Naive B cell (primary cell): ENCODE measurements around the gene CD74. TPM values are rescaled to one million over a fixed set of nuclear protein-coding genes. Genes with fewer than 3 reads are reported as not detected.

Experiments
- ATAC-seq, 2 donors: fragments of 150-1000 bp; cut with Tn5 transposase; 2 replicates each; pipeline ENCODE4 v1.10.0; 2021; ENCODE audit warnings: low read depth in 2 of 2, mild to moderate bottlenecking in 2 of 2, moderate library complexity in 2 of 2
- DNase-seq: peaks from one replicate; pipeline ENCODE4 v3.0.0; 2022
- H3K27ac Mint-ChIP-seq, 6 donors: one replicate each; pipeline ENCODE4 v1.8.0; 2020 to 2022; ENCODE audit warnings: mild to moderate bottlenecking in 6 of 6, mixed read lengths in 6 of 6, moderate library complexity in 5 of 6, inconsistent platforms in 2 of 6
- H3K27me3 Mint-ChIP-seq, 3 donors: one replicate each; pipeline ENCODE4 v1.8.0; 2021 to 2022; ENCODE audit warnings: mixed read lengths in 3 of 3, mild to moderate bottlenecking in 1 of 3
- H3K36me3 Mint-ChIP-seq, 2 donors: one replicate each; pipeline ENCODE4 v1.8.0; 2020 to 2022; ENCODE audit warnings: mixed read lengths in 2 of 2, inconsistent platforms in 1 of 2, mild to moderate bottlenecking in 1 of 2
- H3K4me1 Mint-ChIP-seq, 3 donors: one replicate each; pipeline ENCODE4 v1.8.0; 2020 to 2022; ENCODE audit warnings: mixed read lengths in 3 of 3, inconsistent platforms in 1 of 3, mild to moderate bottlenecking in 1 of 3, moderate library complexity in 1 of 3
- H3K4me3 Mint-ChIP-seq, 8 donors: one replicate each; pipeline ENCODE4 v1.8.0; 2020 to 2022; ENCODE audit warnings: mild to moderate bottlenecking in 8 of 8, mixed read lengths in 8 of 8, moderate library complexity in 8 of 8, inconsistent platforms in 2 of 8
- H3K9me3 Mint-ChIP-seq, 7 donors: one replicate each; pipeline ENCODE4 v1.8.0; 2020 to 2022; ENCODE audit warnings: mixed read lengths in 7 of 7, mild to moderate bottlenecking in 5 of 7, inconsistent platforms in 2 of 7, moderate library complexity in 1 of 7
- polyA plus RNA-seq, 6 donors: library from polyadenylated mRNA; unstranded; fragments of 300-500 nt; fragmentation: Illumina TruSeq; gene quantifications; one replicate each; pipeline ENCODE4 v1.2.3, GENCODE V29; 2021; ENCODE audit warnings: low read depth in 6 of 6

CD74 gene
- polyA plus RNA-seq, 6 donors from 2014 or later = 22,737 to 35,313 (median 25,671) TPM

- DNase-seq = peak; percentile 51
- peaks cover 0 to 12% (median 0%) of the 10 kb centered on the region in 7 donors for H3K9me3 Mint-ChIP-seq
Measured at GRCh38 chr5:150396267-150396666, 16.4 kb downstream of the CD74 start.

GRCh38 chr5:150395688-150395975 is 17.1 kb downstream of the CD74 start:
- H3K27ac Mint-ChIP-seq = peak overlapping the region in 5 of 6 donors; percentile 2 to 100 (median 95)
- H3K27me3 Mint-ChIP-seq = peaks cover 0 to 6% (median 0%) of the 10 kb centered on the region in 3 donors
- peak overlapping the region in 3 of 8 donors; percentile 23 to 96 (median 53) for H3K4me3 Mint-ChIP-seq
- peaks cover 0 to 12% (median 0%) of the 10 kb centered on the region in 7 donors for H3K9me3 Mint-ChIP-seq
- ATAC-seq = no peak
- H3K36me3 Mint-ChIP-seq = peaks cover 9 to 20% of the 10 kb centered on the region in 2 donors
- peaks cover 31 to 52% (median 36%) of the 10 kb centered on the region in 3 donors for H3K4me1 Mint-ChIP-seq
- DNase-seq = peak; percentile 35

More at GRCh38 chr5:150396267-150396666, 16.4 kb downstream of the CD74 start:
- ATAC-seq = no peak
- Mint-ChIP-seq H3K27ac (peak overlapping the region; percentile 34 to 100 (median 98)), H3K4me3 (peak overlapping the region in 6 of 8 donors; percentile 5 to 96 (median 74)), H3K36me3 (peaks cover 14 to 20% of the 10 kb centered on the region in 2 donors), H3K27me3 (peaks cover 0 to 9% (median 0%) of the 10 kb centered on the region in 3 donors), H3K4me1 (peaks cover 36 to 58% (median 41%) of the 10 kb centered on the region in 3 donors)

GRCh38 chr5:150394912-150395687 is 17.6 kb downstream of the CD74 start:
- H3K27me3 Mint-ChIP-seq = peaks cover 0 to 6% (median 0%) of the 10 kb centered on the region in 3 donors
- H3K9me3 Mint-ChIP-seq = peaks cover 0 to 9% (median 0%) of the 10 kb centered on the region in 7 donors
- H3K4me3 Mint-ChIP-seq = peak overlapping the region in 5 of 8 donors; percentile 2 to 96 (median 43)
- peak; percentile 47 for DNase-seq
- no peak for ATAC-seq
- H3K36me3 Mint-ChIP-seq = peaks cover 9 to 15% of the 10 kb centered on the region in 2 donors
- H3K27ac Mint-ChIP-seq = peak overlapping the region; percentile 31 to 100 (median 74)
- H3K4me1 Mint-ChIP-seq = peaks cover 26 to 47% (median 31%) of the 10 kb centered on the region in 3 donors

GRCh38 chr5:150394131-150394530 is 18.6 kb downstream of the CD74 start:
- no peak for ATAC-seq

GRCh38 chr5:150393096-150393645 is 19.5 kb downstream of the CD74 start:
- peak overlapping the region; percentile 13 to 100 (median 89) for H3K27ac Mint-ChIP-seq
- no peaks in the 10 kb centered on the region for H3K9me3 Mint-ChIP-seq
- peaks cover 10 to 28% (median 15%) of the 10 kb centered on the region in 3 donors for H3K4me1 Mint-ChIP-seq
- DNase-seq = no peak
- peaks cover 0 to 6% (median 0%) of the 10 kb centered on the region in 3 donors for H3K27me3 Mint-ChIP-seq
- ATAC-seq = no peak
- peak overlapping the region in 2 of 8 donors; percentile 47 to 96 for H3K4me3 Mint-ChIP-seq
- peaks cover 9 to 10% of the 10 kb centered on the region in 2 donors for H3K36me3 Mint-ChIP-seq

More at GRCh38 chr5:150394131-150394530, 18.6 kb downstream of the CD74 start:
- Mint-ChIP-seq H3K27me3 (peaks cover 0 to 6% (median 0%) of the 10 kb centered on the region in 3 donors), H3K36me3 (peaks cover 9 to 10% of the 10 kb centered on the region in 2 donors), H3K9me3 (peaks cover 0 to 6% (median 0%) of the 10 kb centered on the region in 7 donors), H3K27ac (peak overlapping the region in 5 of 6 donors; percentile 21 to 100 (median 51)), H3K4me1 (peaks cover 17 to 37% (median 25%) of the 10 kb centered on the region in 3 donors), H3K4me3 (peak overlapping the region in 1 of 8 donors; percentile 96)
- DNase-seq = peak; percentile 42

- H3K36me3 Mint-ChIP-seq = peaks cover 9 to 10% of the 10 kb centered on the region in 2 donors
- DNase-seq = no peak
Measured at GRCh38 chr5:150392680-150393079, 20.0 kb downstream of the CD74 start.

GRCh38 chr5:150391986-150392385 is 20.7 kb downstream of the CD74 start:
- H3K27ac Mint-ChIP-seq = peak overlapping the region in 5 of 6 donors; percentile 80 to 94 (median 83)
- peaks cover 9 to 20% (median 11%) of the 10 kb centered on the region in 3 donors for H3K4me1 Mint-ChIP-seq
- no peak for DNase-seq
- no peaks in the 10 kb centered on the region for H3K9me3 Mint-ChIP-seq
- peaks cover 0 to 4% (median 0%) of the 10 kb centered on the region in 3 donors for H3K27me3 Mint-ChIP-seq
- peaks cover 9 to 10% of the 10 kb centered on the region in 2 donors for H3K36me3 Mint-ChIP-seq
- no peak for ATAC-seq
- H3K4me3 Mint-ChIP-seq = peak overlapping the region in 2 of 8 donors; percentile 23 to 96

More at GRCh38 chr5:150392680-150393079, 20.0 kb downstream of the CD74 start:
- Mint-ChIP-seq H3K27me3 (peaks cover 0 to 6% (median 0%) of the 10 kb centered on the region in 3 donors), H3K4me1 (peaks cover 9 to 25% (median 13%) of the 10 kb centered on the region in 3 donors), H3K27ac (peak overlapping the region in 5 of 6 donors; percentile 33 to 100 (median 51)), H3K4me3 (peak overlapping the region in 2 of 8 donors; percentile 50 to 96), H3K9me3 (no peaks in the 10 kb centered on the region)
- no peak for ATAC-seq

- DNase-seq (no peak), ATAC-seq (no peak)
- Mint-ChIP-seq H3K27me3 (no peaks in the 10 kb centered on the region), H3K36me3 (peaks cover 4 to 6% of the 10 kb centered on the region in 2 donors), H3K27ac (peak overlapping the region in 5 of 6 donors; percentile 82 to 94 (median 90)), H3K4me1 (peaks cover 6 to 15% (median 8%) of the 10 kb centered on the region in 3 donors), H3K9me3 (no peaks in the 10 kb centered on the region), H3K4me3 (peak overlapping the region in 2 of 8 donors; percentile 41 to 96)
Measured at GRCh38 chr5:150391064-150391834, 21.5 kb downstream of the CD74 start.

- DNase-seq = no peak
- H3K27me3 Mint-ChIP-seq = no peaks in the 10 kb centered on the region
- H3K9me3 Mint-ChIP-seq = no peaks in the 10 kb centered on the region
- no peaks in the 10 kb centered on the region for H3K36me3 Mint-ChIP-seq
- H3K27ac Mint-ChIP-seq = peak overlapping the region in 5 of 6 donors; percentile 2 to 93 (median 69)
- peak in 1 of 2 donors; percentile 6 for ATAC-seq
- H3K4me1 Mint-ChIP-seq = peaks cover 0 to 6% (median 5%) of the 10 kb centered on the region in 3 donors
- H3K4me3 Mint-ChIP-seq = peak overlapping the region in 3 of 8 donors; percentile 37 to 96 (median 49)
Measured at GRCh38 chr5:150389531-150390266, 23.0 kb downstream of the CD74 start.

GRCh38 chr5:150386024-150386855 is 26.5 kb downstream of the CD74 start:
- Mint-ChIP-seq H3K27me3 (no peaks in the 10 kb centered on the region), H3K4me3 (peak overlapping the region in 2 of 8 donors; percentile 63 to 73), H3K4me1 (peaks cover 0 to 9% (median 3%) of the 10 kb centered on the region in 3 donors), H3K27ac (peak overlapping the region in 5 of 6 donors; percentile 30 to 95 (median 80)), H3K9me3 (no peaks in the 10 kb centered on the region), H3K36me3 (peaks cover 8 to 11% of the 10 kb centered on the region in 2 donors)
- DNase-seq (no peak), ATAC-seq (no peak)

GRCh38 chr5:150384701-150385100 is 28.0 kb downstream of the CD74 start:
- peaks cover 8 to 11% of the 10 kb centered on the region in 2 donors for H3K36me3 Mint-ChIP-seq
- no peaks in the 10 kb centered on the region for H3K9me3 Mint-ChIP-seq
- peak overlapping the region in 4 of 6 donors; percentile 30 to 87 (median 42) for H3K27ac Mint-ChIP-seq
- DNase-seq = no peak
- no peak overlapping the region for H3K4me3 Mint-ChIP-seq
- H3K4me1 Mint-ChIP-seq = peaks cover 0 to 9% (median 3%) of the 10 kb centered on the region in 3 donors
- ATAC-seq = no peak
- H3K27me3 Mint-ChIP-seq = no peaks in the 10 kb centered on the region
